Gastroesophageal sphincter (tissue), 4 donors: ENCODE data around the gene AGTR1. TPM values are rescaled to one million over a fixed set of nuclear protein-coding genes. Genes with fewer than 3 reads are reported as not detected.

Experiments
- ATAC-seq: fragments of 150-250 bp; one replicate; pipeline ENCODE4 v1.9.1; 2016; ENCODE audit warnings: mild to moderate bottlenecking, moderate library complexity
- H3K27ac ChIP-seq, 4 donors: fragments of 200-600 bp; sonication (generic) in 3 of 4; 1 replicate in 3 of 4; 2 replicates in 1 of 4; pipeline ENCODE4 v1.5.1; 2016 to 2019
- H3K27me3 ChIP-seq: fragments of 200-600 bp; sonication (generic); one replicate; pipeline ENCODE4 v1.5.1; 2019
- H3K36me3 ChIP-seq, 2 donors: fragments of 200-600 bp; sonication (generic); one replicate each; pipeline ENCODE4 v1.5.1; 2019; ENCODE audit warnings: control low read depth in 1 of 2
- H3K4me1 ChIP-seq, 3 donors: fragments of 200-600 bp; sonication (generic); 1 replicate in 2 of 3; 2 replicates in 1 of 3; pipeline ENCODE4 v1.5.1; 2016 to 2019; ENCODE audit warnings: control low read depth in 2 of 3
- H3K4me3 ChIP-seq, 2 donors: fragments of 200-600 bp; sonication (generic); one replicate each; pipeline ENCODE4 v1.5.1; 2019; ENCODE audit warnings: mild to moderate bottlenecking in 1 of 2, moderate library complexity in 1 of 2
- H3K9me3 ChIP-seq, 3 donors: fragments of 200-600 bp; sonication (generic); one replicate each; pipeline ENCODE4 v1.5.1; 2017 to 2019; ENCODE audit warnings: control low read depth in 2 of 3
- CTCF ChIP-seq, 4 experiments: fragments of 200-600 bp in 2 of 4; fragments of 450-650 bp in 2 of 4; sonication (generic) in 1 of 4; IDR thresholded peaks; one replicate each; pipeline ENCODE4 v1.5.1; 2017 to 2019; ENCODE audit warnings: antibody characterized with exemption in 4 of 4, mild to moderate bottlenecking in 2 of 4, moderate library complexity in 2 of 4
- EP300 ChIP-seq: sonication (generic); formaldehyde crosslinking; IDR thresholded peaks from one replicate; pipeline ENCODE4 v1.6.1; 2017; ENCODE audit warnings: antibody characterized with exemption, mild to moderate bottlenecking
- POLR2A ChIP-seq, 2 donors: fragments of 450-650 bp; IDR thresholded peaks; one replicate each; pipeline ENCODE4 v1.6.1; 2017; ENCODE audit warnings: antibody characterized with exemption in 2 of 2, mild to moderate bottlenecking in 2 of 2, moderate library complexity in 1 of 2
- POLR2AphosphoS5 ChIP-seq: sonication (generic); formaldehyde crosslinking; IDR thresholded peaks from one replicate; pipeline ENCODE4 v1.6.1; 2017; ENCODE audit warnings: antibody characterized with exemption
- WGBS, 2 donors: methylation state at CpG; one replicate each; pipeline ENCODE4 v1.1.5; 2018; ENCODE audit warnings: low coverage in 1 of 2; 5-methylcytosine and 5-hydroxymethylcytosine counted together
- total RNA-seq, 4 donors: library from RNA; depleted of rRNA; stranded (reverse); fragments of >200 nt; gene quantifications; one replicate each; pipeline ENCODE4 v1.1.0, GENCODE V29; 2016

Gene AGTR1
- total RNA-seq = 10 to 100 TPM; 13.4 to 32.4 (median 22.0) TPM

GRCh38 chr3:148697306-148698189 lies at the start of gene AGTR1:
TSS of gene AGTR1 (plus strand) at chr3:148697903. CDS start at chr3:148741036, 43,133 bp downstream.
- H3K4me3 ChIP-seq = peak within 1 kb of the TSS; percentile 50 to 66
- no peaks in the 10 kb centered on the region for H3K36me3 ChIP-seq
- H3K27me3 ChIP-seq = no peaks in the 10 kb centered on the region
- 2 to 17% methylated on average over 2 to 11 of the region's 61 CpGs for WGBS, 2 donors
- H3K27ac ChIP-seq = peak within 1 kb of the TSS; percentile 1 to 81 (median 60)
- no peaks in the 10 kb centered on the region for H3K9me3 ChIP-seq
- TF ChIP-seq POLR2AphosphoS5 (peak; percentile 44), POLR2A (IDR thresholded peaks at IDR 0.05) (peak; percentile 41 to 67), CTCF (IDR thresholded peaks at IDR 0.05) (no peak), EP300 (no peak)
- ATAC-seq = peak; percentile 89
- peaks cover 0 to 28% (median 0%) of the 10 kb centered on the region in 3 donors for H3K4me1 ChIP-seq

- no peak for ATAC-seq
- no peaks in the 10 kb centered on the region for H3K27me3 ChIP-seq
- TF ChIP-seq CTCF (IDR thresholded peaks at IDR 0.05) (no peak), EP300 (no peak), POLR2A (IDR thresholded peaks at IDR 0.05) (no peak), POLR2AphosphoS5 (no peak)
- no peaks in the 10 kb centered on the region for H3K9me3 ChIP-seq
- 44 to 61% methylated on average over 3 of the region's 3 CpGs for WGBS, 2 donors
- no peaks in the 10 kb centered on the region for H3K36me3 ChIP-seq
- no peak overlapping the region for H3K27ac ChIP-seq
- H3K4me3 ChIP-seq = no peak overlapping the region
- H3K4me1 ChIP-seq = peaks cover 0 to 12% (median 0%) of the 10 kb centered on the region in 3 donors
Observed at GRCh38 chr3:148648685-148649352, 48.9 kb upstream of the AGTR1 start.

GRCh38 chr3:148651549-148651948 lies 46.2 kb upstream of the AGTR1 start:
- peaks cover 0 to 9% (median 0%) of the 10 kb centered on the region in 3 donors for H3K4me1 ChIP-seq
- no peaks in the 10 kb centered on the region for H3K27me3 ChIP-seq
- ATAC-seq = no peak
- no peak overlapping the region for H3K4me3 ChIP-seq
- no peaks in the 10 kb centered on the region for H3K36me3 ChIP-seq
- H3K9me3 ChIP-seq = no peaks in the 10 kb centered on the region
- no peak for TF ChIP-seq EP300
- no peak for TF ChIP-seq POLR2AphosphoS5
- no peak for TF ChIP-seq POLR2A (IDR thresholded peaks at IDR 0.05)
- TF ChIP-seq CTCF (IDR thresholded peaks at IDR 0.05) = no peak
- 71 to 86% methylated on average over 6 of the region's 6 CpGs for WGBS, 2 donors
- no peak overlapping the region for H3K27ac ChIP-seq

GRCh38 chr3:148654433-148654832 lies 43.3 kb upstream of the AGTR1 start:
- no peak for ATAC-seq
- Histone ChIP-seq H3K27me3 (no peaks in the 10 kb centered on the region), H3K9me3 (no peaks in the 10 kb centered on the region), H3K4me1 (peaks cover 0 to under 1% (median 0%) of the 10 kb centered on the region in 3 donors), H3K36me3 (no peaks in the 10 kb centered on the region), H3K4me3 (no peak overlapping the region), H3K27ac (no peak overlapping the region)
- WGBS, 2 donors = 80 to 87% methylated on average over 1 to 4 of the region's 4 CpGs
- TF ChIP-seq CTCF (IDR thresholded peaks at IDR 0.05) (no peak), EP300 (no peak), POLR2AphosphoS5 (no peak), POLR2A (IDR thresholded peaks at IDR 0.05) (no peak)
